Trophoblast cell (in vitro differentiated cells and primary cell): ENCODE measurements around the gene PRR35.

Source experiments
- DNase-seq, 2 donors: peaks; one replicate each; pipeline ENCODE4 v3.0.0-alpha.2; 2016
- H2AFZ ChIP-seq: 2 replicates; pipeline ENCODE4 v1.6.1; 2013; ENCODE audit warnings: low read length, moderate library complexity, mild to moderate bottlenecking; ENCODE audit not compliant: insufficient read depth, poor library complexity
- H2AK5ac ChIP-seq: 2 replicates; pipeline ENCODE4 v1.6.1; 2013; ENCODE audit warnings: mild to moderate bottlenecking, low read length
- H2BK120ac ChIP-seq: 2 replicates; pipeline ENCODE4 v1.6.1; 2013; ENCODE audit warnings: low read length, mild to moderate bottlenecking, moderate library complexity; ENCODE audit not compliant: insufficient read depth, poor library complexity
- H2BK12ac ChIP-seq: 2 replicates; pipeline ENCODE4 v1.6.1; 2013; ENCODE audit warnings: mild to moderate bottlenecking, low read length, moderate library complexity
- H2BK5ac ChIP-seq: 2 replicates; pipeline ENCODE4 v1.6.1; 2013; ENCODE audit warnings: low read length, low read depth, moderate library complexity, mild to moderate bottlenecking; ENCODE audit not compliant: poor library complexity
- H3K14ac ChIP-seq: 2 replicates; pipeline ENCODE4 v1.6.1; 2013; ENCODE audit warnings: mild to moderate bottlenecking, low read length
- H3K18ac ChIP-seq: 2 replicates; pipeline ENCODE4 v1.6.1; 2013; ENCODE audit warnings: mild to moderate bottlenecking, low read length
- H3K23ac ChIP-seq: 2 replicates; pipeline ENCODE4 v1.6.1; 2013; ENCODE audit warnings: low read length
- H3K27ac ChIP-seq: 2 replicates; pipeline ENCODE4 v1.5.1; 2013; ENCODE audit warnings: low read depth, mild to moderate bottlenecking, inconsistent platforms, low read length, moderate library complexity
- H3K27me3 ChIP-seq: 2 replicates; pipeline ENCODE4 v1.6.1; 2013; ENCODE audit warnings: inconsistent platforms, mild to moderate bottlenecking, low read length, moderate library complexity; ENCODE audit not compliant: insufficient read depth
- H3K36me3 ChIP-seq, 2 experiments: 1 replicate in 1 of 2; 2 replicates in 1 of 2; pipeline ENCODE4 v1.6.1; 2013; ENCODE audit warnings: low read length in 2 of 2, mild to moderate bottlenecking in 2 of 2, moderate library complexity in 1 of 2; ENCODE audit not compliant: insufficient read depth in 2 of 2, control insufficient read depth in 1 of 2
- H3K4ac ChIP-seq: 2 replicates; pipeline ENCODE4 v1.6.1; 2013; ENCODE audit warnings: low read depth, mild to moderate bottlenecking, low read length, moderate library complexity
- H3K4me1 ChIP-seq, 2 experiments: 1 replicate in 1 of 2; 2 replicates in 1 of 2; pipeline ENCODE4 v1.6.1; 2013; ENCODE audit warnings: low read length in 2 of 2, mild to moderate bottlenecking in 2 of 2, moderate library complexity in 1 of 2; ENCODE audit not compliant: insufficient read depth in 2 of 2, control insufficient read depth in 1 of 2
- H3K4me2 ChIP-seq: 2 replicates; pipeline ENCODE4 v1.6.1; 2013; ENCODE audit warnings: inconsistent platforms, mild to moderate bottlenecking, low read length, moderate library complexity
- H3K4me3 ChIP-seq: 2 replicates; pipeline ENCODE4 v1.5.1; 2013; ENCODE audit warnings: mild to moderate bottlenecking, low read depth, low read length, inconsistent platforms
- H3K79me1 ChIP-seq: one replicate; pipeline ENCODE4 v1.6.1; 2013; ENCODE audit warnings: low read length
- H3K79me2 ChIP-seq: 2 replicates; pipeline ENCODE4 v1.6.1; 2013; ENCODE audit warnings: low read length, mild to moderate bottlenecking; ENCODE audit not compliant: control insufficient read depth, insufficient read depth, poor library complexity
- H3K9ac ChIP-seq: 2 replicates; pipeline ENCODE4 v1.6.1; 2013; ENCODE audit warnings: mild to moderate bottlenecking, low read length
- H3K9me3 ChIP-seq: 2 replicates; pipeline ENCODE4 v1.6.1; 2013; ENCODE audit warnings: low read depth, mild to moderate bottlenecking, control low read depth, inconsistent platforms, low read length; ENCODE audit not compliant: insufficient read depth
- H4K12ac ChIP-seq: 2 replicates; pipeline ENCODE4 v1.6.1; 2013; ENCODE audit warnings: low read depth, mild to moderate bottlenecking, low read length, moderate library complexity
- H4K8ac ChIP-seq: 2 replicates; pipeline ENCODE4 v1.6.1; 2013; ENCODE audit warnings: low read depth, mild to moderate bottlenecking, low read length, moderate library complexity
- H4K91ac ChIP-seq: one replicate; pipeline ENCODE4 v1.6.1; 2013; ENCODE audit warnings: low read depth, mild to moderate bottlenecking, low read length, moderate library complexity
- WGBS: extraction: QIAGEN DNeasy Blood & Tissue Kit; methylation state at CpG from one replicate; pipeline ENCODE4 v1.1.7; 2013; ENCODE audit warnings: missing lambda C conversion rate; ENCODE audit not compliant: insufficient read length, insufficient coverage; ENCODE audit errors: extremely low coverage; 5-methylcytosine and 5-hydroxymethylcytosine counted together

The PRR35 gene

GRCh38 chr16:529012-529575, 31.1 kb upstream of the PRR35 start:
- Histone ChIP-seq H3K9me3 (no peaks in the 10 kb centered on the region), H2BK12ac (no peak overlapping the region), H2BK5ac (no peak overlapping the region), H3K23ac (no peak overlapping the region), H2AFZ (no peak overlapping the region), H3K79me2 (peaks cover 28% of the 10 kb centered on the region), H3K9ac (no peak overlapping the region), H3K4me3 (no peak overlapping the region), H3K4me2 (peak overlapping the region; percentile 72), H2BK120ac (no peak overlapping the region), H2AK5ac (no peak overlapping the region), H4K12ac (no peak overlapping the region), H3K4me1 (peaks cover 27 to 32% of the 10 kb centered on the region in 2 experiments), H3K18ac (no peak overlapping the region), H3K27me3 (no peaks in the 10 kb centered on the region), H3K4ac (peak overlapping the region; percentile 3), H4K8ac (no peak overlapping the region), H3K14ac (no peak overlapping the region), H3K36me3 (peaks cover 4 to 8% of the 10 kb centered on the region in 2 experiments), H4K91ac (no peak overlapping the region), H3K27ac (no peak overlapping the region), H3K79me1 (peaks cover 10% of the 10 kb centered on the region)
- no CpG with 5 or more reads among the region's 12 CpGs for WGBS
- DNase-seq: no peak

GRCh38 chr16:530111-530817, 29.9 kb upstream of the PRR35 start:
- Histone ChIP-seq H3K18ac (peak overlapping the region; percentile 49), H3K79me2 (peaks cover 28% of the 10 kb centered on the region), H3K4me3 (peak overlapping the region; percentile 45), H2BK120ac (no peak overlapping the region), H2AK5ac (no peak overlapping the region), H4K91ac (no peak overlapping the region), H3K36me3 (peaks cover 6 to 8% of the 10 kb centered on the region in 2 experiments), H2BK5ac (no peak overlapping the region), H2AFZ (no peak overlapping the region), H2BK12ac (no peak overlapping the region), H3K27ac (no peak overlapping the region), H3K9me3 (no peaks in the 10 kb centered on the region), H3K23ac (no peak overlapping the region), H3K27me3 (no peaks in the 10 kb centered on the region), H3K4me2 (no peak overlapping the region), H4K12ac (no peak overlapping the region), H3K4me1 (peaks cover 27 to 29% of the 10 kb centered on the region in 2 experiments), H3K14ac (no peak overlapping the region), H3K9ac (no peak overlapping the region), H3K4ac (peak overlapping the region; percentile 52), H4K8ac (no peak overlapping the region), H3K79me1 (peaks cover 10% of the 10 kb centered on the region)
- no peak for DNase-seq
- no CpG with 5 or more reads among the region's 23 CpGs for WGBS

GRCh38 chr16:531494-532125, 28.6 kb upstream of the PRR35 start:
- Histone ChIP-seq H3K14ac (no peak overlapping the region), H3K27me3 (no peaks in the 10 kb centered on the region), H3K79me2 (peaks cover 27% of the 10 kb centered on the region), H3K4me1 (peaks cover 16 to 17% of the 10 kb centered on the region in 2 experiments), H2BK120ac (no peak overlapping the region), H3K4me3 (no peak overlapping the region), H4K91ac (no peak overlapping the region), H2BK5ac (no peak overlapping the region), H3K79me1 (peaks cover 9% of the 10 kb centered on the region), H3K23ac (no peak overlapping the region), H4K12ac (no peak overlapping the region), H3K9me3 (no peaks in the 10 kb centered on the region), H4K8ac (no peak overlapping the region), H3K18ac (no peak overlapping the region), H3K4me2 (no peak overlapping the region), H3K36me3 (peaks cover 8 to 9% of the 10 kb centered on the region in 2 experiments), H3K9ac (no peak overlapping the region), H2BK12ac (no peak overlapping the region), H3K27ac (no peak overlapping the region), H2AK5ac (no peak overlapping the region), H2AFZ (no peak overlapping the region), H3K4ac (peak overlapping the region; percentile 19)
- no peak for DNase-seq
- WGBS: no CpG with 5 or more reads among the region's 16 CpGs

- H3K9me3 ChIP-seq: peaks cover 2% of the 10 kb centered on the region
- peak overlapping the region; percentile 29 for H3K4ac ChIP-seq
- no peak for DNase-seq
- H3K79me1 ChIP-seq: no peaks in the 10 kb centered on the region
- no peak overlapping the region for H3K23ac ChIP-seq
- no peak overlapping the region for H2BK12ac ChIP-seq
- no peak overlapping the region for H2BK5ac ChIP-seq
- H3K27me3 ChIP-seq: no peaks in the 10 kb centered on the region
- H3K36me3 ChIP-seq: peaks cover 19 to 23% of the 10 kb centered on the region in 2 experiments
- no peak overlapping the region for H3K9ac ChIP-seq
- no peak overlapping the region for H3K4me2 ChIP-seq
- H3K79me2 ChIP-seq: peaks cover 14% of the 10 kb centered on the region
- no peak overlapping the region for H4K12ac ChIP-seq
- H2AK5ac ChIP-seq: no peak overlapping the region
- peak overlapping the region; percentile 21 for H2AFZ ChIP-seq
- H3K27ac ChIP-seq: no peak overlapping the region
- no peak overlapping the region for H3K4me3 ChIP-seq
- peak overlapping the region; percentile 26 for H3K18ac ChIP-seq
- H3K4me1 ChIP-seq: peaks cover 11 to 13% of the 10 kb centered on the region in 2 experiments
- WGBS: no CpG with 5 or more reads among the region's 30 CpGs
- no peak overlapping the region for H2BK120ac ChIP-seq
- no peak overlapping the region for H4K91ac ChIP-seq
- no peak overlapping the region for H4K8ac ChIP-seq
- H3K14ac ChIP-seq: no peak overlapping the region
These were observed 26.6 kb upstream of the PRR35 start for GRCh38 chr16:533391-534123.
